GM12878 (cell line): ENCODE data around the gene FGD6. TPM values are rescaled to one million over a fixed set of nuclear protein-coding genes. Genes with fewer than 3 reads are reported as not detected.
A peak's percentile ranks its signal among the peaks of the same experiment; 100 is the strongest.

Source experiments
- ATAC-seq: fragments of 200-7000 bp; cut with Tn5 transposase; 3 replicates; pipeline ENCODE4 v1.9.1; 2020; ENCODE audit warnings: mild to moderate bottlenecking, moderate library complexity
- BruUV-seq: library from RNA; stranded (reverse); fragments of 400-500 nt; replicated peaks from 2 replicates; lab custom pipeline; 2021; lab: Mats Ljungman, UMichigan
- CTCF ChIA-PET: fragments of 300-600 bp; sonication (Branson Sonifier 250); formaldehyde crosslinking; extraction: SDS; loops from one replicate; lab custom pipeline; 2021; ENCODE audit warnings: inconsistent platforms; lab: Yijun Ruan, JAX
- POLR2A ChIA-PET: fragments of 350-600 bp; formaldehyde crosslinking; extraction: SDS; loops from one replicate; lab custom pipeline; 2021; ENCODE audit warnings: inconsistent platforms; lab: Charles Lee
- RAD21 ChIA-PET: fragments of 300-600 bp; sonication (Branson Sonifier 250); formaldehyde crosslinking; loops from one replicate; lab custom pipeline; 2023; ENCODE audit warnings: antibody characterized with exemption; ENCODE audit not compliant: unreplicated experiment; lab: Charles Lee
- SMC1A ChIA-PET: fragments of 300-600 bp; sonication (Branson Sonifier 250); formaldehyde crosslinking; loops from one replicate; lab custom pipeline; 2023; ENCODE audit not compliant: unreplicated experiment, uncharacterized antibody; lab: Charles Lee
- DNase-seq: peaks from one replicate; pipeline ENCODE4 v3.0.0-alpha.2; 2011; ENCODE audit warnings: low read depth, low spot score
- FAIRE-seq: peaks from 3 replicates; lab custom pipeline; 2011; peaks lifted over from hg19 to GRCh38; lab: Jason Lieb, UNC
- H2AFZ ChIP-seq: 2 replicates; pipeline ENCODE4 v1.6.0; 2011; ENCODE audit warnings: low read depth, low read length, control low read depth; ENCODE audit not compliant: control insufficient read depth
- H3K27ac ChIP-seq: 2 replicates; pipeline ENCODE4 v1.5.1; 2011; ENCODE audit warnings: control low read depth; ENCODE audit not compliant: control insufficient read depth, insufficient read depth
- H3K27me3 ChIP-seq, 2 experiments: replicated peaks in 1 of 2; 2 replicates each; pipeline versions ENCODE4 v1.6.0 to v1.6.1; 2011; ENCODE audit warnings: low read length in 1 of 2; ENCODE audit not compliant: control insufficient read depth in 2 of 2, insufficient read depth in 2 of 2
- H3K36me3 ChIP-seq, 2 experiments: 2 replicates each; pipeline ENCODE4 v1.5.1; 2011; ENCODE audit warnings: low read length in 1 of 2; ENCODE audit not compliant: control insufficient read depth in 2 of 2, insufficient read depth in 2 of 2
- H3K4me1 ChIP-seq: 2 replicates; pipeline ENCODE4 v1.6.1; 2011; ENCODE audit warnings: mild to moderate bottlenecking, low read length, moderate library complexity, mixed read lengths; ENCODE audit not compliant: control insufficient read depth, insufficient read depth
- H3K4me2 ChIP-seq: 2 replicates; pipeline ENCODE4 v1.6.0; 2011; ENCODE audit warnings: control low read depth; ENCODE audit not compliant: control insufficient read depth, insufficient read depth
- H3K4me3 ChIP-seq: fragments of 200-600 bp; sonication (generic); 2 replicates; pipeline ENCODE4 v1.5.1; 2016
- H3K79me2 ChIP-seq: 2 replicates; pipeline ENCODE4 v1.6.0; 2011; ENCODE audit warnings: low read length; ENCODE audit not compliant: control insufficient read depth, insufficient read depth
- H3K9ac ChIP-seq: 2 replicates; pipeline ENCODE4 v1.8.0; 2011; ENCODE audit warnings: low read length, control low read depth, mixed read lengths; ENCODE audit not compliant: control insufficient read depth, insufficient read depth
- H3K9me3 ChIP-seq: replicated peaks from 3 replicates; pipeline ENCODE4 v1.5.1; 2011; ENCODE audit warnings: mild to moderate bottlenecking, low read length; ENCODE audit not compliant: control insufficient read depth, insufficient read depth
- H4K20me1 ChIP-seq: 2 replicates; pipeline ENCODE4 v1.6.0; 2011; ENCODE audit not compliant: control insufficient read depth, insufficient read depth
- FOXM1 ChIP-seq: IDR thresholded peaks from 2 replicates; pipeline ENCODE4 v1.6.1; 2012; ENCODE audit warnings: low read depth, mild to moderate bottlenecking, inconsistent platforms, low read length, moderate library complexity
- GABPA ChIP-seq: IDR thresholded peaks from 2 replicates; pipeline ENCODE4 v1.6.1; 2014; ENCODE audit warnings: antibody characterized with exemption, low read depth, mild to moderate bottlenecking, inconsistent platforms
- JUNB ChIP-seq: IDR thresholded peaks from 2 replicates; pipeline ENCODE4 v1.6.1; 2016; ENCODE audit warnings: antibody characterized with exemption, mild to moderate bottlenecking
- MAX ChIP-seq: IDR thresholded peaks from 2 replicates; pipeline ENCODE4 v1.6.1; 2012; ENCODE audit warnings: low read depth, low read length, improper control_type of control experiment
- MEF2A ChIP-seq: IDR thresholded peaks from 2 replicates; pipeline ENCODE4 v1.6.1; 2011; ENCODE audit warnings: low read depth, mild to moderate bottlenecking, low read length, moderate library complexity; ENCODE audit not compliant: insufficient read depth
- NFIC ChIP-seq: IDR thresholded peaks from 2 replicates; pipeline ENCODE4 v1.6.1; 2012; ENCODE audit warnings: low read depth, mild to moderate bottlenecking, inconsistent platforms, low read length, moderate library complexity
- NR2C1 ChIP-seq: fragments of 450-650 bp; IDR thresholded peaks from 2 replicates; pipeline ENCODE4 v1.6.1; 2017; ENCODE audit warnings: antibody characterized with exemption, mild to moderate bottlenecking, moderate library complexity
- RUNX3 ChIP-seq: IDR thresholded peaks from 2 replicates; pipeline ENCODE4 v1.6.1; 2012; ENCODE audit warnings: low read length, inconsistent platforms
- TBL1XR1 ChIP-seq: IDR thresholded peaks from 2 replicates; pipeline ENCODE4 v1.6.1; 2012; ENCODE audit warnings: low read depth, low read length, improper control_type of control experiment
- TCF7 ChIP-seq: IDR thresholded peaks from 2 replicates; pipeline ENCODE4 v1.6.1; 2014; ENCODE audit warnings: antibody characterized with exemption, borderline replicate concordance
- ZNF207 ChIP-seq: fragments of 450-650 bp; IDR thresholded peaks from 2 replicates; pipeline ENCODE4 v1.6.1; 2014; ENCODE audit warnings: antibody characterized with exemption, mild to moderate bottlenecking, borderline replicate concordance
- in situ Hi-C: fragments of 300-500 bp; cut with MboI; formaldehyde crosslinking; loops from 9 replicates; pipeline ENCODE4 v1.14.3; 2018; ENCODE audit warnings: mixed read lengths
- intact Hi-C: fragments of 100-400 bp; cut with micrococcal nuclease; formaldehyde crosslinking; loops from one replicate; pipeline ENCODE4 v1.14.2; 2022; ENCODE audit not compliant: unreplicated experiment
- polyA plus RNA-seq, 11 experiments: library from polyadenylated mRNA; depleted of rRNA in 4 of 11; unstranded in 6 of 11; stranded (reverse) in 5 of 11; fragments of >200 nt; fragmentation: Nextera tagmentation in 4 of 11; fragmentation: Illumina TruSeq in 1 of 11; extraction: Ambion mirVana in 4 of 11; extraction: Trizol in 1 of 11; gene quantifications; 1 replicate in 1 of 11; 2 replicates in 10 of 11; pipeline versions ENCODE4 v1.2.1 to v1.2.3, GENCODE V29; 2011 to 2016; ENCODE audit warnings: inconsistent platforms in 2 of 11, missing spikeins in 2 of 11, low read depth in 1 of 11
- total RNA-seq, 4 experiments: library from RNA; depleted of rRNA in 3 of 4; stranded (reverse); fragments of >200 nt in 3 of 4; fragmentation: Illumina TruSeq in 1 of 4; extraction: Trizol in 1 of 4; gene quantifications; 2 replicates each; pipeline versions ENCODE4 v1.2.1 to v1.2.3, GENCODE V29; 2013 to 2021

The FGD6 gene
- total and polyA plus RNA-seq, 10 of the 15 experiments (the other 5 are each of a cell fraction or from before 2014, with no cell fraction given) = 2.4 to 15.5 (median 8.9) TPM

- SMC1A ChIA-PET = interaction anchor here (1.1 to 1.2 kb wide), 3 partner anchors 12 to 32 kb away, joined by 3 to 4 read pairs (median 4); no protein-coding TSS in a partner anchor
- Histone ChIP-seq H2AFZ (no peak overlapping the region), H3K4me3 (no peak overlapping the region)
- TF ChIP-seq GABPA (0 out of 2 replicates have a peak, but pooled peaks have one; percentile 13), NR2C1 (no peak), TCF7 (peak; percentile 50; the same call in 1 of the 2 replicates), ZNF207 (no peak), MEF2A (0 out of 2 replicates have a peak, but pooled peaks have one; percentile 61), RUNX3 (peak; percentile 62; the same call in 1 of the 2 replicates), MAX (no peak), FOXM1 (peak; percentile 50; the same call in 1 of the 2 replicates), TBL1XR1 (no peak), NFIC (peak; percentile 78; the same call in 1 of the 2 replicates), JUNB (peak; percentile 84)
- TF ChIP-seq, all 136 proteins: peak for 7
- POLR2A ChIA-PET = interaction anchor here (0.5 to 0.8 kb wide), 2 partner anchors 13 to 416 kb away, joined by 3 read pairs; no protein-coding TSS in a partner anchor
- FAIRE-seq = no peak
- Histone ChIP-seq H3K27me3 (no peaks in the 10 kb centered on the region), H3K36me3 (no peaks in the 10 kb centered on the region), H4K20me1 (no peaks in the 10 kb centered on the region), H3K4me1 (peaks cover 22% of the 10 kb centered on the region), H3K9me3 (no peaks in the 10 kb centered on the region), H3K9ac (no peak overlapping the region), H3K27ac (no peak overlapping the region), H3K4me2 (no peak overlapping the region), H3K79me2 (no peaks in the 10 kb centered on the region)
- RAD21 ChIA-PET = interaction anchor here (1.1 kb wide), 1 partner anchor 21 kb away, joined by 3 read pairs; no protein-coding TSS in a partner anchor
- CTCF ChIA-PET = interaction anchor here (0.7 to 1.6 kb wide), 2 partner anchors 12 to 128 kb away, joined by 4 read pairs; partner anchors contain the start of gene NR2C1
- in situ Hi-C loops = no loop called here
- no TSS peak for BruUV-seq
- DNase-seq = no peak
- intact Hi-C loops = no loop called here
- peak; percentile 46 for ATAC-seq
Measured at GRCh38 chr12:95085612-95086011, 131.7 kb downstream of the FGD6 start.
